ENCODE data around the gene RNF186.

DNA sequence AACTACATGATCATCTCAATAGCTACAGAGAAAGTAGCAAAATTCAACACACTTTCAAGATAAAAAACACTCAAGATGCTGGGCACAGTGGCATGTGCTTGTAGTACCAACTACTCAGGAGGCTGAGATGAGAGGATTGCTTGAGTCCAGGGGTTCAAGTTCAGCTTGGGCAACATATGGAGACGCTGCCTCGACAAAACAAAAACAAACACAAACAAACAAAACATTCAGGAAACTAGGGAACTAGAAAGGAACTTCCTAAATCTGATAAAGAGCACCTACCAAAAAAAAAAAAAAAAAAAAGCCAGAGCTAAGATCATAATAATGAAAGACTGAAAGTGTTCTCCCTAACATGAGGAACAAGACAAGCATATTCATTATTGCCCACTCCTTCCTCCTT is 22.8 kb upstream of the RNF186 start:
- TF ChIP-seq, protein P1, sequence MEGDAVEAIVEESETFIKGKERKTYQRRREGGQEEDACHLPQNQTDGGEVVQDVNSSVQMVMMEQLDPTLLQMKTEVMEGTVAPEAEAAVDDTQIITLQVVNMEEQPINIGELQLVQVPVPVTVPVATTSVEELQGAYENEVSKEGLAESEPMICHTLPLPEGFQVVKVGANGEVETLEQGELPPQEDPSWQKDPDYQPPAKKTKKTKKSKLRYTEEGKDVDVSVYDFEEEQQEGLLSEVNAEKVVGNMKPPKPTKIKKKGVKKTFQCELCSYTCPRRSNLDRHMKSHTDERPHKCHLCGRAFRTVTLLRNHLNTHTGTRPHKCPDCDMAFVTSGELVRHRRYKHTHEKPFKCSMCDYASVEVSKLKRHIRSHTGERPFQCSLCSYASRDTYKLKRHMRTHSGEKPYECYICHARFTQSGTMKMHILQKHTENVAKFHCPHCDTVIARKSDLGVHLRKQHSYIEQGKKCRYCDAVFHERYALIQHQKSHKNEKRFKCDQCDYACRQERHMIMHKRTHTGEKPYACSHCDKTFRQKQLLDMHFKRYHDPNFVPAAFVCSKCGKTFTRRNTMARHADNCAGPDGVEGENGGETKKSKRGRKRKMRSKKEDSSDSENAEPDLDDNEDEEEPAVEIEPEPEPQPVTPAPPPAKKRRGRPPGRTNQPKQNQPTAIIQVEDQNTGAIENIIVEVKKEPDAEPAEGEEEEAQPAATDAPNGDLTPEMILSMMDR (IDR thresholded peaks at IDR 0.05) = no peak
- TF ChIP-seq POLR2A (IDR thresholded peaks at IDR 0.05) (no peak), POLR2AphosphoS5 (IDR thresholded peaks at IDR 0.05; ENCODE audit: insufficient read depth in 1 of 2, low read depth in 1 of 2) (no peak)

Data from vagina (tissue), 2 donors.